Uterus (tissue), 2 donors: Measurements from ENCODE around the gene PRUNE1.

Source experiments
- POLR2A ChIP-seq, 2 donors: fragments of 450-650 bp; IDR thresholded peaks; one replicate each; pipeline ENCODE4 v1.6.1; 2016; ENCODE audit warnings: antibody characterized with exemption in 2 of 2, mild to moderate bottlenecking in 1 of 2, moderate library complexity in 1 of 2
- TF ChIP-seq, protein P1 (sequence below), 4 experiments: fragments of 200-600 bp in 2 of 4; fragments of 450-650 bp in 2 of 4; sonication (generic) in 2 of 4; IDR thresholded peaks; one replicate each; pipeline ENCODE4 v1.5.1; 2016 to 2019; ENCODE audit warnings: antibody characterized with exemption in 4 of 4, mild to moderate bottlenecking in 2 of 4, moderate library complexity in 1 of 4

DNA sequence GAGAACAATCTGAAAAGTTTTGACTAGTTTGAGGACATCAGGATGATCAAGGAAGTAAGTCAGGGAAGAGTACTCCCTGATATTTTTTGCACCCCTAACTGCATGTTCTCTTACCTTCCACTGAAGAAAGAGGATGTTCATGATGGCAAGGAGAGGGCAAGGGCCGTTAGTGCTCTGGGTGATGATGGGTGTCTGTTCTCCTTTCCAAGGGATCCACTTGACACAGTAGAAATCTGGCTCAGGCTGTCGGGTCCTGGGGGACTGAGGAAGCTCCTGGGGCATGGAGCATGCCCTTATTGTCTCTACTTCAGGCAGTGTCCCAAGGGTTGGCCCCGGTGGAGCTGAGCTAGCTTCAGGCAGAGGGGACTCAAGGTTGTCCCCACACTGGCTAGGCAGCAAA, 6.2 kb upstream of the PRUNE1 start:
- TF ChIP-seq, protein P1, sequence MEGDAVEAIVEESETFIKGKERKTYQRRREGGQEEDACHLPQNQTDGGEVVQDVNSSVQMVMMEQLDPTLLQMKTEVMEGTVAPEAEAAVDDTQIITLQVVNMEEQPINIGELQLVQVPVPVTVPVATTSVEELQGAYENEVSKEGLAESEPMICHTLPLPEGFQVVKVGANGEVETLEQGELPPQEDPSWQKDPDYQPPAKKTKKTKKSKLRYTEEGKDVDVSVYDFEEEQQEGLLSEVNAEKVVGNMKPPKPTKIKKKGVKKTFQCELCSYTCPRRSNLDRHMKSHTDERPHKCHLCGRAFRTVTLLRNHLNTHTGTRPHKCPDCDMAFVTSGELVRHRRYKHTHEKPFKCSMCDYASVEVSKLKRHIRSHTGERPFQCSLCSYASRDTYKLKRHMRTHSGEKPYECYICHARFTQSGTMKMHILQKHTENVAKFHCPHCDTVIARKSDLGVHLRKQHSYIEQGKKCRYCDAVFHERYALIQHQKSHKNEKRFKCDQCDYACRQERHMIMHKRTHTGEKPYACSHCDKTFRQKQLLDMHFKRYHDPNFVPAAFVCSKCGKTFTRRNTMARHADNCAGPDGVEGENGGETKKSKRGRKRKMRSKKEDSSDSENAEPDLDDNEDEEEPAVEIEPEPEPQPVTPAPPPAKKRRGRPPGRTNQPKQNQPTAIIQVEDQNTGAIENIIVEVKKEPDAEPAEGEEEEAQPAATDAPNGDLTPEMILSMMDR (IDR thresholded peaks at IDR 0.05): no peak
- no peak for TF ChIP-seq POLR2A (IDR thresholded peaks at IDR 0.05)
